Stimulated activated naive CD4-positive, alpha-beta T cell (primary cell): ENCODE data around the gene RELB.

Experiments
- DNase-seq, 6 experiments: peaks; one replicate each; lab custom pipeline; 2025; lab: John Stamatoyannopoulos, UW

RELB gene

DNA sequence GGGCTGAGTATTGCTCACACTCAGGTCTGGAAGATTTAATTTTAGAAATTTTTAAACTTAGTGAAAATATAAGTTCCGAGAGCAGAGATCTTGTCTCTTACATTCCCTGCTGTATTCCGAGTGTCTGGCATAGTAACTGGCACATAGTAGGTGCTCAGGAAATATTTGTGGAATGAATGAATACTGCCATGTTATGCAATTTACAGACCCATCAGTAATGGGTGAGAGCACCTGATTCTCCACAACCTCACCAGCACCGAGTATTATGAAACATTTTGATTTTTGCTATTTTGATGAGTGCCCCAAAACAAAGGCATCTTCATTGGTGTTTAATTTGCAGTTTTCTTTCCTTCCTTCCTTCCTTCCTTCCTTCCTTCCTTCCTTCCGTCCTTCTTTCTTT is 21.8 kb downstream of the RELB start:
- DNase-seq, result no peak

DNA sequence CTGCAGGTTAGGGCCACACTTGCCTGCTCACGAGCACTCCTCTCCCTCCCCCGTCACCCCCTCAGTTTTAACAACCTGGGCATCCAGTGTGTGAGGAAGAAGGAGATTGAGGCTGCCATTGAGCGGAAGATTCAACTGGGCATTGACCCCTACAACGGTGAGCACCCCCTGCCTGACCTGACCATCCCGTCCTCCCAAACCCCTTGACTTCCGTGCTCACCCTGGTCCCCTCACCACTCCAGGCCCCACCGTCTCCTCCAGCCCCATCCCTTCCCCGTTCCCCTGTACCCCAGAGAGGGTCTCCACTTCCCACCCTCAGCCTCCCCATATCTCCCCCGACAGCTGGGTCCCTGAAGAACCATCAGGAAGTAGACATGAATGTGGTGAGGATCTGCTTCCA is 24.0 kb downstream of the RELB start:
- no peak for DNase-seq

DNA sequence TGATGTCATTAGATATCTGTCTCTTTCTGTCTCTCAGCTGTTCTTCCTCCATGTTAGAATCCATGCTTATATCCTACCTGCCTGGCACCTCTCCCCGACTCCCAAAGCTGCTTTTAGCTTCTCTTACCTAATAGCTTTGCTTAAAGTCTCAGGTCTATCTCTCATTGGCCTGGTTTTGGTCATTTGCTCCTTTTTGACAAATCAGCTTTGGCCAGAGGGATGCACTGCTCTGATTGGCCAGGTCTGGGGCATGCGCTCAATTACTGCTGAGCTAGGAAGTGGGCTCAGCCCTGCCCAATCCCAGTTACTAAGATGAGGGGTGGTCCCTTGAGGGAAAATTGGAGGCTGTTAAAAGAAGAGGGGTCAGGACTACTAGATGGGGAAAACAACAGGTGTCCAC is 26.1 kb downstream of the RELB start:
- no peak for DNase-seq

DNA sequence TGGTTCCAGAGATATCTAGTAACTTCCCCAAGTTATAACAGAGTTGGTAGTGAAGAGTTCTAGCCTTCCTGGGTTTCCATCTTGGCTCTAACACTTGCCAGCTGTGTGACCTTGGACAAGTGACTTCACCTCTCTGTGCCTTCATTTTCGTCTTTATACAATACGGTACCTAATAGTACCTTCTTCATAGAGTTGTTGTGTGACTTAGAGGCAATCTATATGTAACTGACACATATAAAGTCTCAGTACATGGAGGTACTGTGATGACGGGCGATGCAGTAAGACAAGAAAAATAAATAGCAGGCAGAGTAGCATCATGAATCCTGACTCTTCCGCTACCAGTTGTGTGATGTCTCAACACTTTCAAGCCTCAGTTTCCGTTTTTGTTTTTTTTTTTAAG is 29.6 kb downstream of the RELB start:
- no peak for DNase-seq

DNA sequence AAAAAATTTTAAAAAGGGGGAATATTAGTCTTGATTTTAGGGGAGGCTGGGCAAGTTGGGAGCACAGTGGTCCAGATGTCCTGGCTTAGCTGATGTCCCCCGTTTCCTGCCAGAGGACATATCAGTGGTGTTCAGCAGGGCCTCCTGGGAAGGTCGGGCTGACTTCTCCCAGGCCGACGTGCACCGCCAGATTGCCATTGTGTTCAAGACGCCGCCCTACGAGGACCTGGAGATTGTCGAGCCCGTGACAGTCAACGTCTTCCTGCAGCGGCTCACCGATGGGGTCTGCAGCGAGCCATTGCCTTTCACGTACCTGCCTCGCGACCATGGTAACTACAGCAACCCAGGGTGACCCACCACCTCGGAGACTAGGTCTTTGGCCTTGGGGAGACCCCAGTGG is 31.2 kb downstream of the RELB start:
- no peak for DNase-seq

DNA sequence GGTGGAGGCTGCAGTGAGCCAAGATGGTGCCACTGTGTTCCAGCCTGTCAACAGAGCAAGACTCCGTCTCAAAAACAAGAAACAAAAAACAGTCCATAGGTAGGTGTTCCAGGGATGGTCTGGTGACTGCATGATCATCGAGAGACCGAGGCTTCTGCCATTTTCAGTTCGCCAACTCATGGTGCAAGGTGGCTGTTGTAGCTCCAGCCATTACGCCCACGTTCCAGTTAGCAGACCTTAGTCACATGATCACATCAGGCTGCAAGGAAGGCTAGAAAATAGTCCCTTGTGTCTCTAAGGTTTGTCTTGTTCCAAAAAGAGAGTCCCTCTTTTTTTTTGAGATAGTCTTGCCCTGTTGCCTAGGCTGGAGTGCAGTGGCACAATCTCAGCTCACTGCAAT is 34.5 kb downstream of the RELB start:
- no peak for DNase-seq

DNA sequence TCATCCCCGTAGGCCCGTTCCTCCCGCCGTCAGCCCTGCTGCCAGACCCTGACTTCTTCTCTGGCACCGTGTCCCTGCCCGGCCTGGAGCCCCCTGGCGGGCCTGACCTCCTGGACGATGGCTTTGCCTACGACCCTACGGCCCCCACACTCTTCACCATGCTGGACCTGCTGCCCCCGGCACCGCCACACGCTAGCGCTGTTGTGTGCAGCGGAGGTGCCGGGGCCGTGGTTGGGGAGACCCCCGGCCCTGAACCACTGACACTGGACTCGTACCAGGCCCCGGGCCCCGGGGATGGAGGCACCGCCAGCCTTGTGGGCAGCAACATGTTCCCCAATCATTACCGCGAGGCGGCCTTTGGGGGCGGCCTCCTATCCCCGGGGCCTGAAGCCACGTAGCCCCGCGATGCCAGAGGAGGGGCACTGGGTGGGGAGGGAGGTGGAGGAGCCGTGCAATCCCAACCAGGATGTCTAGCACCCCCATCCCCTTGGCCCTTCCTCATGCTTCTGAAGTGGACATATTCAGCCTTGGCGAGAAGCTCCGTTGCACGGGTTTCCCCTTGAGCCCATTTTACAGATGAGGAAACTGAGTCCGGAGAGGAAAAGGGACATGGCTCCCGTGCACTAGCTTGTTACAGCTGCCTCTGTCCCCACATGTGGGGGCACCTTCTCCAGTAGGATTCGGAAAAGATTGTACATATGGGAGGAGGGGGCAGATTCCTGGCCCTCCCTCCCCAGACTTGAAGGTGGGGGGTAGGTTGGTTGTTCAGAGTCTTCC is 36.3 kb downstream of the RELB start:
- no peak for DNase-seq

DNA sequence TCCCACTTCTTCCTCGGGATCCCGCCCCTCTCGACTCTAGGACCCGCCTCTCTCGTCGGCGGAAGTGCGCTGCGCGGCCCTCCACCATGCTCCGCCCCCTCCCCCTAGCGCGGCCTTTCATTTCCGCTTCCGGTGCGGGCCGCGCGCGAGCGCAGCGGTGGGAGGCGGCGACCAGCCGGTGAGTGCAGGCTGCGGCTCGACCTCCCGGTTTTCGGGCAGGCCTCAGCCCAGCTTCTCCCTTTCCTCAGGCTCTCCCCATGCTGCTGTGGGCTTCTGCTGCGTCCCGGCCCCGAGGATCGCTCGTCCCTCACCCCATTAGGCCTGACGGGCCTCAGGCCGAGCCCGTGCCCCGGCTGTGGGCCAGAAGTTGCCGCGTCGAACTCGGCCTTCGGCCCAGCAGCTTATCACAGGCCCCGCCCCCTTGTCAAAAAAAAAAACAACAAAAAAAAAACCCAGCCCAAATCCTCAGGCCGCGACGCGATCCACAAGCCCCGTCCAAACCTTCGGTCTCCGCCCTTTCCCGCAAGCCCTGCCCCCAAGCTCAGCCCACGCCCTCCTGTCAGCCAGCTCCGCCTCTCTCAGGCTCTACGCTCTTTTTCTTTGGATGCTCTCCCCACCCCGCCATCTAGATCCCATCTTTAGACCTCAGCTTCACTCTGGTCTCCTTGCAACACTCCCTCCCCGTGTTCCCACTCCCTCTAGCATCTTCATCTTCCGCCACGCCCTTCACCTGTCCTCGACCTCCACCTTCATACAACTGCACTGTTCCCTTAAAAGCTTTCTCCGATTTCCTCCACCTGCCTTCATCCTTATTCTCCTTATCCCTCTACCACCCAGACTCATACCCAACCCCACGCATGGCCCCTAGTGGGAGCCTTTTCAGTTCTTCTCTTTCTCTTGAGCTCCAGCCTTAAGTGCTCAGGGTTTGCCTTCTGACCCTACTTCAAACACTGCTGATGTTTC is 37.9 kb downstream of the RELB start, which contains the start of gene CLASRP:
CLASRP (plus strand) TSS at position 115 of the 963 bp plus-strand sequence. CDS start 1,168 bp downstream, outside the sequence.
- peak; percentile 71 to 87 (median 82) for DNase-seq

DNA sequence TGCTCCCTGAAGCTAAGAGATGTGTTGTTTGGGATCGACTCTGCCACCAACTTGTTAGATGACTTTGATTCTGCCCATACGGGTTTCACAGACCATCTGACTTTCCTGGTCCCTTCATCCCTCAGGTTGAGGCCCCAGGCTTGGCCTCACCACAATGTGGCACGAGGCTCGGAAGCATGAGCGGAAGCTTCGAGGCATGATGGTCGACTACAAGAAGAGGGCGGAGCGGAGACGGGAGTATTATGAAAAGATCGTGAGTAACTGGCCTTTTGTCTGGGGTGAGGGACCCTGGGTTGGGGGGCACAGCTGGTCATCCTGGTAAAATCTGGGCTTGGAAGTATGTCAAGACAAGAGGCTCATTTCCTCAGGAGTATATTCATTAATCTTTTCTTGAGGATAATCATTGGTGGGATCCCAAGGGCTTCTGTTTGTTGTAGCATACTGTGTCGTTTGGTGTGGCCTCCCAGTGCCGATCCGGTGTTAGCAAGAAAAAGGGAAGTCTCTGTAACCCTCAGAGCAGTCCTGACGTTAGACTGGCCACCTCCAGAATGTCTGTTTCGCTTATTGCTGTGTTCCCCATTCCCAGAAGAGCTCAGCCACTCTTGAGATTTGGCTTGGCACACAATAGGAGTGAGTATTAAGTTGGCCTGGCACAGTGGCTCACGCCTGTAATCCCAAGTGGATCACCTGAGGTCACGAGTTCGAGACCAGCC is 39.0 kb downstream of the RELB start:
- DNase-seq, result no peak

DNA sequence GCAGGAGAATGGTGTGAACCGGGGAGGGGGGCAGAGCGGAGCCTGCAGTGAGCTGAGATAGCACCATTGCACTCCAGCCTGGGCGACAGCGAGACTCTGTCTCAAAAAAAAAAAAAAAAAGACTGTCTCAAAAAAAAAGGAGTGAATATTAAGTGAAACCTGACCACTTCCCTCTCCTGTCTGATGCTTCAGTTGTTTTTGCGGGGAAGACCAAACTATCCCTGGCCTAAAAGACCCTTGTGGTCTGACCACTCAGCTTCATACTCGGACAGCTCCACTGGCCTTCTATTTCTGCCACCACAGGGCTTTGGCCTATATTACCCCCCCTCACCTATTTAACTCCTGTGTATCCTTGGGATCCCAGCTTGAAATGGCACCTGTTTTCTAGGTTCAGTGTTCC is 39.9 kb downstream of the RELB start:
- DNase-seq, result no peak

DNA sequence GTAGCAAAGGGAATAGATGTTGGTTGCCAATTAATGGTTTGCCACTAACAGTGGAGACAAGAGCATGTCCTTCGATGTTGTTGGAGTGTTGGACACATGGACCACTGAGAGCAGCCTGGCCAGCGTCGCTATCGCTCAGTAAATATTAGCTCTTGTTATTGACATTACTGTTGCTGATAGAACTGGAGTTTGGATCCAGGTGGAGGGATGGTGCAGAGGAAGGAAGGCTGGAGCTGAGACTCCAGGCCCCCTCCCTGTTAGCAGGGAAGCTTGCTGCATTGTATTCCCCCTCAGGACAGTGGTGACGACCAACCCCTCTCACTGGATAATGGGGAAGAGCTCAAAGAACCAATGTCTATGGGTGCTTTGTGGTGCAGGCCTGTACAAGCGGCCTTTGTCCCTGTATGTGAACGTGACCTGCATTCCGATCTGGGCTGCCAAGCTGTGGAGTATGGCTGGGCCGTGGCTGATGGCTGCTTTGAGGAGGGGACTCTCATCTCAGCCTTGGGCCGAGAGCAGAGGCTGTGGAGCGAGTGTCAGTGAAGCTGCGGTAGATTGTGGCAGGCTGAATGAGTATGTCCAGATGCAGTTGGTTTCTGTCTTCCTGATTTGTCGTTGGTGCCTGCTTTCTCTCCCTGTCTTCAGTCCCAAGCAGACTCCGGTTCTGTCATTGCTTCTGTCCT is 44.5 kb downstream of the RELB start:
- DNase-seq, result no peak

DNA sequence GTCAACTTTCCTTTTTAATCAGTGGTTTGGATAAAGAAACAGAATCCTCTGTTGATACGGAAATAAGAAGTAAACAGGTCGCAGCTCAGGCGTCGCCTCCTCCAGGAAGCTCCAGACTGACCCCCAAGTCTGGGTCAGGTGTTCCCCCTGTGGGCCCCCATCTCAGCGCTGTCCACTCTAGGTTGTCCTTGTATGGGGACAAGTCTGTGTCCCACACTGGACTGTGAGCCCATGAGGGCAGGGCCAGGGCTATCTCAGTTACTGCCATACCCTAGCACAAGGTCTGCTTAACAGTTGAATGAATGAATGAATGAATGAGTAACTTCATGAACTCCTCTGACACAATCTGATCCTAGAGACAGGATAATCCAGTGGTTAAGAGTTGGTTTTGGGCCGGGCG is 45.1 kb downstream of the RELB start:
- no peak for DNase-seq

DNA sequence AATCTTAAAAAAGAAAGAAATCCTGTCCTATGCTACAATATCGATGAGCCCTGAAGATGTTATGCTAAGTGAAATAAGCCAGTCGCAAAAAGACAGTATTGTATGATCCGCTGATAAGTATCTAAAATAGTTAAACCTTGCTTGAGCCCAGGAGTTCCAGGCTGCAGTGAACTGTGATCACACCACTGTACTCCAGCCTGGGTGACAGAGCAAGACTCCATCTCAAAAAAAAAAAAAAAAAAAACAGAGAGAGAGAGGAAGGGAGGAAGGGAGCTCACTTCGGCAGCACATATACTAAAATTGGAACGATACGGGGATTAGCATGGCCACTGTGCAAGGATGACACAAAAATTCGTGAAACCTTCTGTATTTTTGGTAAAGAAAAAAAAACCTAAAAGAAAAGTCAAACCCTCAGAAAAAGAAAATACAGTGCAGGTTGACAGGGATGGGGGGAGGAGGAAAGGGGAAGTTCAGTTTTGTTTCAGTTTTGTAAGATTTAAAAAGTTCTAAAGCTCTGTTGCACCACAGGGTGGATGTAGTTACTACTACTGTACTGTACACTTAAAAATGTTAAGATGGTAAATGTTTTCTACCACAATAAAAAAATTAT is 46.0 kb downstream of the RELB start:
- no peak for DNase-seq

DNA sequence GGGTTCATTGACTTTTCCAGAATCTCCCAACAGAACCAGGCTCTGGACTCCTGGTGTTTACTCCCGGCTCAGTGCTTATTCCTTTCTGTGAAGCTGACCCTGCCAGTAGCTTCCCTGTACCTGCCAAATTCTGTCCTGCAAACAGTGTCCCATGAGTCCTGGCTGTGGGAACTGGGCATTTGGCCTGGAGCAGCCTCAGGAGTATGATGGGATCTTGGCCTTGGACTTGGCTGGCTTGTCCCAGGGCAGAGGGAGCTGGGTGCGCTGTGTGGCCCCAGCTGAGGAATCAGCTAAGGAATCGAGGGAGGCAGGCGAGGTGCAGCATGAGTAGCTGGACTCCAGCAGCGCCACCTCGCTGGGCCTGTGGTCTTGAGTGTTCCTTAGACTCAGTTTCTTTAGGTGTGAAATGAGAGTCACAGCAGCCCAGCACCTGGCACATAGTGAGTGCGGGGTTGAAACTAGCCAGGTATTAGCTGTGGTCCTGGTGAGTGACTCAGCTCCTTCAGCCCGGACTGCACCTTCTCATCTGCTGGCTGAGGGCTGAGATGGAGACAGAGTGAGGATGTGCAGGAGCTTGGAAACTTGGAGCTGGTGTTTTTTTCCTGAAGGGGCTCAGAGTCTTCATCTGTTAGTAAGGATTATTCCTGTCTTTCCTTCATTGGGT is 47.9 kb downstream of the RELB start:
- no peak for DNase-seq

DNA sequence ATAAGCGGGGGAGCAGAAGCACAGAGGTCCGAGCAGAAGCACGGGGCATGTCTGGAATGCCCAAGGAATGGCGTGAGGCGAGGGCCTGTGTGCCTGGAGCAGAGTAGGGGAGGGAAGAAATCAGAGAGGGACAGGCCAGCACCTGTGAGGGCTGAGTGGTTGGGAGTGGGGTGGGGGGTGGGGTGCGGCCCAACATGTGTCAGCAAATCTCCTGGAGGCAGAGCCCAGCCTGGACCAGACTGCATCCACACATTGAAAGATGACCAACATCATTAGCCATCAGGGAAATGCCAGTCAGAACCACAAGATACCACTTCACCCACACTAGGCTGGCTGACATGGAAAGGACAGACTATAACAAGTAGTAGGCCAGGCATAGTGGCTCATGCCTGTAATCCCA is 48.8 kb downstream of the RELB start:
- DNase-seq, result no peak

DNA sequence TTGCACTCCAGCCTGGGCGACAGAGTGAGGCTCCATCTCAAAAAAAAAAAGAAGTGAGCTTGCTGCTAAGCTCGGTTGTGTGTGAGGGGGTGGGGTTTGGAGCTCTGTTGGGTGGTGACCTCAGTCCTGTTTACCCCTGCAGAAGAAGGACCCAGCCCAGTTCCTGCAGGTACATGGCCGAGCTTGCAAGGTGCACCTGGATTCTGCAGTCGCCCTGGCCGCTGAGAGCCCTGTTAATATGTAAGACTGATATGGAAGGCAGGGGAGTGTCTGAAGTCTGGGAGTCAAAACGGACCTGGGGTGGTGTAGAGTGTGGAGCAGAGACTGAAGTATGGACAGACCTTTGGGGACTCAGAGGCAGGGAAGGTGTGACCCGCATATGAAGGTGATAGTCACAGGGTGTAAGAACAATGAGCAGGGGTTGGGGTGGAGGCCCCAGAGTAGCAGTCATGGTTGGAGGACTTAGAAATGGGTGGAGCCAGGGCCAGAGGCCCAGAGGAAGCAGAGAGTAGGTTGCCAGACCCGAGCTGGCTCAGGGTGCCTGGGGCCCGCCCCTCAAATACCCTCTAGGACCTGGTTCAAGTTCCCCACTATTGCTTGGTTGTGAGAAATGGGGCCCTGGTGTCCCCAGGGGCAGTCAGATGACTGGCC is 50.8 kb downstream of the RELB start:
- no peak for DNase-seq

DNA sequence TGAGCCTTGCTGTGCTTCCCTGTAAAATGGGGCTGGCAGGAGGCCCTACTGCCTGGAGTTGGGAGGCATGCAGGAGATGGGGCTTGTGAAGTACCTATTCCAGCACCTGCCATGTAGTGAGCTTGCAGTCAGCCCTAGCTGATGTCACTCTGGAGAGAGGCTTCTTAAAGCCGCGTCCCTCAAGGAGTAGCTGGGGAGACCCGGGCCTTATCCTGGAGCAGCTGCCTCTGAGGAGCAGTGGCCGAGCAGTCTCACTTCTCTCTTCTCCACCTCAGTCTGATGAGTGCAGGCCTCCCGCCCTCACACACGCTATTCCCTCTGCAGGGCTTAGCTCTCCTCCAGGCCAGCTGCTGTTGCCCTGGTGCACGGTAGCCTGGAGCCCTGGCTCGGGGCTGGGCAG is 55.6 kb downstream of the RELB start:
- DNase-seq, result no peak

DNA sequence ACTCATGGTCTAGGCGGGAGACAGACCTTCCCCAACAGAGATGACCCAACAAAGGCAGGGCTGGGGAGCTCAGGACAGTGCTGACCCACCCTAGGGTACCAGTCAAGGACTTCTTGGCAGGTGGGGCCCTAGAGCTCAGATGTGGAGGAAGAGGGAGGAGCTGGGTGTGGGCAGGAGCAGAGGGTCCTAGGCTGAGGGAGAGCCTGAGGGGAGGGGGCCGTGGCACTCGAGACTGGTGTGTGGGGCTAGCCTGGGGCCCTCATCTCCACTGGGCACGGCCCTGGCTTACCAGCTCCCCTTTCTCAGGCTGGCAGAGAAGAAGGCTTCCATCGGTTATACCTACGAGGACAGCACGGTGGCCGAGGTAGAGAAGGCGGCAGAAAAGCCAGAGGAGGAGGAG is 56.2 kb downstream of the RELB start:
- no peak for DNase-seq

DNA sequence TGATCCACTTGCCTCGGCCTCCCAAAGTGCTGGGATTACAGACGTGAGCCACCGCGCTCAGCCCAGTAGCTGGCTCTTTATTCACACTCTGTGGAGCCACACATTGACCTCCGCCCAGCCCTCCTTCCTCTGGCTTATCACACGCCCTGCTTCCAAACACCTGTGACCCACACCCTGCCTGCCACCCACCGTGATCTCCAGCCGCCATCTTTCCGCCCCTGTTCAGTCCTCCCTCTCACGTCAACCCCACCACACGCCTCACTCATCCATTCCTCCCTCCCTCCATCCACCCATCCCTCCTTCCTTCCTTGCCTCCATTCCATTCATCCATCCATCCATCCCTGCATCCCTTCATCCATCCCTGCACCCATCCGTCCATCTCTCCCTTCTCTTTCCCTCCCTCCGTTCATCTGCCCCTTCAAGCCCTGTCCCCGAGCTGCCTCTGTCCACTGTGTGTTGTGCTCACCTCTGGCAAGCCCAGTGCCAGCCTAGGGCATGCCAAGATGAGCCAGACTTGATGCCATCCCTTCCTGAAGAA is 57.4 kb downstream of the RELB start:
- no peak for DNase-seq
